Cardiac muscle cell (in vitro differentiated cells and primary cell): ENCODE results near the gene RNF113B. TPM values are rescaled to one million over a fixed set of nuclear protein-coding genes. Genes with fewer than 3 reads are reported as not detected.

Experiments used
- DNase-seq, 2 donors: peaks; one replicate each; pipeline versions ENCODE4 v3.0.0 to v3.0.0-alpha.2; 2010 to 2017; ENCODE audit warnings: low read depth in 1 of 2, low spot score in 1 of 2
- H3K27ac ChIP-seq: fragments of 200-600 bp; sonication (generic); 2 replicates; pipeline ENCODE4 v1.5.1; 2016
- H3K27me3 ChIP-seq: fragments of 200-600 bp; sonication (generic); 2 replicates; pipeline ENCODE4 v1.6.0; 2016; ENCODE audit warnings: control low read depth
- H3K36me3 ChIP-seq: fragments of 200-600 bp; sonication (generic); 2 replicates; pipeline ENCODE4 v1.5.1; 2016; ENCODE audit warnings: control low read depth
- H3K4me1 ChIP-seq: fragments of 200-600 bp; sonication (generic); 2 replicates; pipeline ENCODE4 v1.8.1; 2017; ENCODE audit warnings: low read depth, mild to moderate bottlenecking, mixed run types
- H3K4me3 ChIP-seq: fragments of 200-600 bp; sonication (generic); 2 replicates; pipeline ENCODE4 v1.5.1; 2016; ENCODE audit warnings: mild to moderate bottlenecking
- H3K9me3 ChIP-seq: fragments of 200-600 bp; sonication (generic); 2 replicates; pipeline ENCODE4 v1.5.1; 2017; ENCODE audit warnings: low read depth, mild to moderate bottlenecking, control low read depth
- CTCF ChIP-seq: IDR thresholded peaks from 2 replicates; pipeline ENCODE4 v1.5.1; 2012; ENCODE audit warnings: low read depth, mild to moderate bottlenecking, low read length
- polyA plus RNA-seq: library from polyadenylated mRNA; unstranded; fragments of >200 nt; fragmentation: Nextera tagmentation; extraction: Ambion mirVana; gene quantifications from 2 replicates; pipeline ENCODE4 v1.2.1, GENCODE V29; 2016
- total RNA-seq: library from RNA; depleted of rRNA; stranded (reverse); fragments of >200 nt; gene quantifications from 2 replicates; pipeline ENCODE4 v1.2.3, GENCODE V29; 2016

RNF113B gene
- total and polyA plus RNA-seq, 2 experiments from 2014 or later: 0.10 TPM; not detected in 1

- no peak overlapping the region for H3K27ac ChIP-seq
- no peaks in the 10 kb centered on the region for H3K27me3 ChIP-seq
- DNase-seq: no peak
- TF ChIP-seq CTCF: no peak
- no peak overlapping the region for H3K4me3 ChIP-seq
- no peaks in the 10 kb centered on the region for H3K36me3 ChIP-seq
- H3K9me3 ChIP-seq: no peaks in the 10 kb centered on the region
- H3K4me1 ChIP-seq: peaks cover 16% of the 10 kb centered on the region
These were observed 45.7 kb upstream of the RNF113B start for GRCh38 chr13:98222816-98223215.

GRCh38 chr13:98222081-98222554 lies 45.0 kb upstream of the RNF113B start:
- Histone ChIP-seq H3K4me1 (peaks cover 16% of the 10 kb centered on the region), H3K4me3 (no peak overlapping the region), H3K27ac (no peak overlapping the region), H3K36me3 (no peaks in the 10 kb centered on the region), H3K9me3 (no peaks in the 10 kb centered on the region), H3K27me3 (no peaks in the 10 kb centered on the region)
- no peak for TF ChIP-seq CTCF
- peak in 1 of 2 donors; percentile 41 for DNase-seq

- DNase-seq: peak in 1 of 2 donors; percentile 19
These were observed 44.2 kb upstream of the RNF113B start for GRCh38 chr13:98221234-98221633.

GRCh38 chr13:98220271-98220791 lies 43.3 kb upstream of the RNF113B start:
- DNase-seq: no peak
- H3K9me3 ChIP-seq: no peaks in the 10 kb centered on the region
- H3K36me3 ChIP-seq: no peaks in the 10 kb centered on the region
- H3K4me3 ChIP-seq: no peak overlapping the region
- peaks cover 26% of the 10 kb centered on the region for H3K4me1 ChIP-seq
- no peaks in the 10 kb centered on the region for H3K27me3 ChIP-seq
- no peak for TF ChIP-seq CTCF
- H3K27ac ChIP-seq: peak overlapping the region; percentile 56

More at GRCh38 chr13:98221234-98221633, 44.2 kb upstream of the RNF113B start:
- Histone ChIP-seq H3K36me3 (no peaks in the 10 kb centered on the region), H3K4me1 (peaks cover 22% of the 10 kb centered on the region), H3K27ac (no peak overlapping the region), H3K4me3 (no peak overlapping the region), H3K9me3 (no peaks in the 10 kb centered on the region), H3K27me3 (no peaks in the 10 kb centered on the region)
- no peak for TF ChIP-seq CTCF

DNA sequence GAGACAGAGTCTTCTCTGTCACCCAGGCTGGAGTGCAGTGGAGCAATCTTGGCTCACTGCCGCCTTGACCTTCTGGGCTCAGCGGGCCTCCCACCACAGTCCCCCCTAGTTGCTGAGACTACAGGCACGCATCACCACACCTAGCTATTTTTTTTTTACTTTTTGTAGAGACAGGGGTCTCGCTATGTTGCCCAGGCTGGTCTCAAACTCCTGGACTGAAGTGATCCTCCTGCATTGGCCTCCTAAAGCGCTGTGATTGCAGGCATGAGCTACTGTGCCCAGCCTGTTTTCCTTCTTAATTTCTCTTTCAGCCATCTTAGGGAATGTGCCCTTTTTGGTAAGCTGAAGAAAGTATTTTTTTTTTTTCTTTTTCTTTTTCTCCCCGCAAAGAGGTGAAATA lies 42.6 kb upstream of the RNF113B start:
- no peak for TF ChIP-seq CTCF
- H3K27ac ChIP-seq: no peak overlapping the region
- H3K4me3 ChIP-seq: no peak overlapping the region
- no peaks in the 10 kb centered on the region for H3K27me3 ChIP-seq
- H3K9me3 ChIP-seq: no peaks in the 10 kb centered on the region
- no peaks in the 10 kb centered on the region for H3K36me3 ChIP-seq
- DNase-seq: no peak
- peaks cover 26% of the 10 kb centered on the region for H3K4me1 ChIP-seq
